GM21717 (cell line): ENCODE measurements around the gene POU2F2.
"Not testable (repeated sequence)": the region's sequence is repeated elsewhere in the genome, so short reads cannot be mapped to it uniquely, and the experiment has no call there.

ENCODE experiments used
- ATAC-seq: cut with Tn5 transposase; IDR thresholded peaks from one replicate; pipeline ENCODE4 v1.9.1; 2021; ENCODE audit warnings: mild to moderate bottlenecking, moderate library complexity; ENCODE audit not compliant: unreplicated experiment

POU2F2 gene

GRCh38 chr19:42105368-42105767 is 26.9 kb downstream of the POU2F2 start:
- no peak for ATAC-seq

GRCh38 chr19:42102877-42103276 is 29.4 kb downstream of the POU2F2 start:
- no peak for ATAC-seq

- ATAC-seq = not testable (repeated sequence)
Measured at GRCh38 chr19:42100241-42100640, 32.0 kb downstream of the POU2F2 start.

- ATAC-seq = no peak
Measured at GRCh38 chr19:42099336-42099925, 32.8 kb downstream of the POU2F2 start.

GRCh38 chr19:42098781-42099180 is 33.5 kb downstream of the POU2F2 start:
- ATAC-seq = no peak

GRCh38 chr19:42097461-42097860 is 34.8 kb downstream of the POU2F2 start:
- no peak for ATAC-seq

- no peak for ATAC-seq
Measured at GRCh38 chr19:42096255-42096837, 35.9 kb downstream of the POU2F2 start.

- ATAC-seq = no peak
Measured at GRCh38 chr19:42095814-42096230, 36.4 kb downstream of the POU2F2 start.

- no peak for ATAC-seq
Measured at GRCh38 chr19:42095142-42095813, 37.0 kb downstream of the POU2F2 start.

- ATAC-seq = no peak
Measured at GRCh38 chr19:42093926-42094325, 38.3 kb downstream of the POU2F2 start.

- ATAC-seq = no peak
Measured at GRCh38 chr19:42093505-42093904, 38.7 kb downstream of the POU2F2 start.

- ATAC-seq = no peak
Measured at GRCh38 chr19:42092350-42092749, 39.9 kb downstream of the POU2F2 start.

- no peak for ATAC-seq
Measured at GRCh38 chr19:42091742-42092141, 40.5 kb downstream of the POU2F2 start.

- ATAC-seq = no peak
Measured at GRCh38 chr19:42091300-42091699, 40.9 kb downstream of the POU2F2 start.

- ATAC-seq = no peak
Measured at GRCh38 chr19:42090672-42091071, 41.6 kb downstream of the POU2F2 start.

- no peak for ATAC-seq
Measured at GRCh38 chr19:42089772-42090171, 42.5 kb downstream of the POU2F2 start.

- ATAC-seq = no peak
Measured at GRCh38 chr19:42089191-42089750, 43.0 kb downstream of the POU2F2 start.

- no peak for ATAC-seq
Measured at GRCh38 chr19:42088471-42089190, 43.6 kb downstream of the POU2F2 start.

- no peak for ATAC-seq
Measured at GRCh38 chr19:42086770-42087550, 45.3 kb downstream of the POU2F2 start.

GRCh38 chr19:42086188-42086736 is 46.0 kb downstream of the POU2F2 start:
- ATAC-seq = no peak
